HCT116 (cell line): ENCODE measurements around the gene SOX1. TPM values are rescaled to one million over a fixed set of nuclear protein-coding genes. Genes with fewer than 3 reads are reported as not detected.

Source experiments
- ATAC-seq: fragments of 200-7000 bp; cut with Tn5 transposase; 2 replicates; pipeline ENCODE4 v1.9.1; 2020; ENCODE audit warnings: mild to moderate bottlenecking, moderate library complexity
- BruUV-seq: library from RNA; stranded (reverse); fragments of 400-500 nt; replicated peaks from 2 replicates; lab custom pipeline; 2021; lab: Mats Ljungman, UMichigan
- CTCF ChIA-PET: fragments of 300-600 bp; sonication (Branson Sonifier 250); formaldehyde crosslinking; loops from one replicate; lab custom pipeline; 2021; ENCODE audit warnings: antibody characterized with exemption; lab: Charles Lee
- POLR2A ChIA-PET: fragments of 300-600, 350-600 bp; sonication (Branson Sonifier 250); formaldehyde crosslinking; loops from one replicate; lab custom pipeline; 2021; ENCODE audit warnings: antibody characterized with exemption; lab: Charles Lee
- RAD21 ChIA-PET, 2 experiments: fragments of 300-600 bp; sonication (Branson Sonifier 250); formaldehyde crosslinking; loops; one replicate each; lab custom pipeline; 2023; ENCODE audit warnings: low total read pairs in 2 of 2; ENCODE audit not compliant: uncharacterized antibody in 2 of 2, unreplicated experiment in 2 of 2, low non-redundant PET in 1 of 2; lab: Charles Lee
- DNase-seq: peaks from one replicate; pipeline ENCODE4 v3.0.0-alpha.2; 2010; ENCODE audit warnings: low read depth, low spot score
- H2AFZ ChIP-seq: fragments of 200-600 bp; shearing (Covaris generic), sonication (generic); 2 replicates; pipeline ENCODE4 v1.6.1; 2017; ENCODE audit warnings: low read depth, mixed run types, mixed read lengths, antibody characterized with exemption, low read length; ENCODE audit not compliant: poor library complexity, severe bottlenecking
- H3K27ac ChIP-seq: 2 replicates; pipeline ENCODE4 v1.5.1; 2012; ENCODE audit warnings: low read depth, low read length
- H3K27me3 ChIP-seq: fragments of 200-600 bp; sonication (generic); 2 replicates; pipeline ENCODE4 v1.6.1; 2016; ENCODE audit warnings: mixed run types, low read length, mixed read lengths; ENCODE audit not compliant: insufficient read depth
- H3K36me3 ChIP-seq, 2 experiments: fragments of 200-500 bp in 1 of 2; fragments of 200-600 bp in 1 of 2; sonication (Bioruptor generic) in 1 of 2; sonication (generic) in 1 of 2; 2 replicates each; pipeline versions ENCODE4 v1.5.1 to v1.6.1; 2014 to 2016; ENCODE audit warnings: low read length in 2 of 2, inconsistent platforms in 1 of 2, mixed read lengths in 1 of 2, mixed run types in 1 of 2; ENCODE audit not compliant: insufficient read depth in 2 of 2, control insufficient read depth in 1 of 2
- H3K4me1 ChIP-seq, 2 experiments: fragments of 200-600 bp in 1 of 2; sonication (generic) in 1 of 2; 2 replicates each; pipeline versions ENCODE4 v1.5.1 to v1.6.1; 2012 to 2017; ENCODE audit warnings: low read length in 2 of 2, inconsistent platforms in 1 of 2, mild to moderate bottlenecking in 1 of 2, mixed read lengths in 1 of 2, mixed run types in 1 of 2, moderate library complexity in 1 of 2; ENCODE audit not compliant: insufficient read depth in 2 of 2, control insufficient read depth in 1 of 2
- H3K4me2 ChIP-seq: fragments of 200-600 bp; sonication (generic); 2 replicates; pipeline ENCODE4 v1.6.1; 2017; ENCODE audit warnings: mixed run types, low read length, mixed read lengths
- H3K4me3 ChIP-seq, 2 experiments: fragments of 200-600 bp in 1 of 2; sonication (generic) in 1 of 2; replicated peaks in 1 of 2; 2 replicates each; pipeline ENCODE4 v1.5.1; 2011 to 2016; ENCODE audit warnings: low read length in 2 of 2, control low read depth in 1 of 2, low read depth in 1 of 2, mild to moderate bottlenecking in 1 of 2, mixed read lengths in 1 of 2, mixed run types in 1 of 2
- H3K79me2 ChIP-seq: fragments of 200-600 bp; sonication (generic); 2 replicates; pipeline ENCODE4 v1.6.1; 2017; ENCODE audit warnings: mild to moderate bottlenecking, mixed run types, low read length, moderate library complexity, mixed read lengths; ENCODE audit not compliant: insufficient read depth
- H3K9ac ChIP-seq: fragments of 200-600 bp; sonication (generic); 2 replicates; pipeline ENCODE4 v1.6.1; 2016; ENCODE audit warnings: low read length, mixed read lengths
- H3K9me2 ChIP-seq: fragments of 200-600 bp; sonication (generic), shearing (Covaris generic); 2 replicates; pipeline ENCODE4 v1.6.1; 2017; ENCODE audit warnings: mixed run types, mild to moderate bottlenecking, moderate library complexity; ENCODE audit not compliant: insufficient read depth
- H3K9me3 ChIP-seq, 2 experiments: fragments of 200-500 bp in 1 of 2; fragments of 200-600 bp in 1 of 2; sonication (Bioruptor generic) in 1 of 2; sonication (generic) in 1 of 2; 2 replicates each; pipeline ENCODE4 v1.6.1; 2014 to 2017; ENCODE audit warnings: low read length in 2 of 2, mixed read lengths in 2 of 2, inconsistent platforms in 1 of 2, low read depth in 1 of 2, mild to moderate bottlenecking in 1 of 2, mixed run types in 1 of 2, moderate library complexity in 1 of 2; ENCODE audit not compliant: control insufficient read depth in 1 of 2, insufficient read depth in 1 of 2
- H4K20me1 ChIP-seq: fragments of 200-600 bp; sonication (generic), shearing (Covaris generic); 2 replicates; pipeline ENCODE4 v1.6.1; 2017; ENCODE audit warnings: mixed run types, mild to moderate bottlenecking, moderate library complexity; ENCODE audit not compliant: insufficient read depth
- CBX3 ChIP-seq: IDR thresholded peaks from 2 replicates; pipeline ENCODE4 v1.6.1; 2012; ENCODE audit warnings: low read depth
- CTCF ChIP-seq, 3 experiments: fragments of 200-600 bp in 1 of 3; sonication (generic) in 1 of 3; IDR thresholded peaks in 2 of 3; conservative IDR thresholded peaks in 1 of 3; 2 replicates each; pipeline ENCODE4 v1.5.1; 2012 to 2017; ENCODE audit warnings: low read depth in 2 of 3, low read length in 2 of 3, antibody characterized with exemption in 1 of 3, borderline replicate concordance in 1 of 3, control low read depth in 1 of 3, mild to moderate bottlenecking in 1 of 3, mixed read lengths in 1 of 3, mixed run types in 1 of 3, moderate library complexity in 1 of 3; ENCODE audit not compliant: insufficient read depth in 1 of 3
- EGR1 ChIP-seq: IDR thresholded peaks from 2 replicates; pipeline ENCODE4 v1.6.1; 2012; ENCODE audit warnings: low read depth
- ELF1 ChIP-seq: IDR thresholded peaks from 2 replicates; pipeline ENCODE4 v1.6.1; 2012; ENCODE audit warnings: low read depth, borderline replicate concordance
- EZH2phosphoT487 ChIP-seq: fragments of 200-600 bp; IDR thresholded peaks from 2 replicates; pipeline ENCODE4 v1.6.1; 2018; ENCODE audit warnings: antibody characterized with exemption, borderline replicate concordance
- POLR2AphosphoS5 ChIP-seq: IDR thresholded peaks from 2 replicates; pipeline ENCODE4 v1.6.1; 2011; ENCODE audit warnings: mild to moderate bottlenecking, low read depth, low read length, moderate library complexity
- SIN3A ChIP-seq: IDR thresholded peaks from 2 replicates; pipeline ENCODE4 v1.6.1; 2012; ENCODE audit warnings: low read depth
- SRF ChIP-seq: IDR thresholded peaks from 2 replicates; pipeline ENCODE4 v1.6.1; 2012; ENCODE audit warnings: low read depth
- YY1 ChIP-seq: IDR thresholded peaks from 2 replicates; pipeline ENCODE4 v1.6.1; 2011; ENCODE audit warnings: low read length, low read depth, moderate library complexity, mild to moderate bottlenecking; ENCODE audit not compliant: insufficient replicate concordance; ENCODE audit errors: extremely low read depth
- ZNF274 ChIP-seq: fragments of 200-500 bp; sonication (Bioruptor generic); IDR thresholded peaks from 2 replicates; pipeline ENCODE4 v1.6.1; 2014; ENCODE audit warnings: mild to moderate bottlenecking, low read depth, low read length, inconsistent platforms
- intact Hi-C: fragments of 100-400 bp; cut with micrococcal nuclease; formaldehyde crosslinking; loops from 2 replicates; pipeline ENCODE4 v1.10.0; 2022
- total RNA-seq: library from RNA; stranded (reverse); gene quantifications from one replicate; pipeline ENCODE4 v1.2.1, GENCODE V29; 2021; ENCODE audit not compliant: unreplicated experiment

The SOX1 gene
- total RNA-seq, 1 experiment from 2014 or later = not detected

GRCh38 chr13:112117258-112117954, 50.5 kb downstream of the SOX1 start:
- Histone ChIP-seq H3K27me3 (peaks cover 12% of the 10 kb centered on the region; the same call in 1 of the 2 replicates), H2AFZ (no peak overlapping the region), H3K4me3 (no peak overlapping the region), H3K9me2 (no peaks in the 10 kb centered on the region), H3K27ac (no peak overlapping the region), H3K36me3 (no peaks in the 10 kb centered on the region), H4K20me1 (no peaks in the 10 kb centered on the region), H3K9me3 (no peaks in the 10 kb centered on the region), H3K79me2 (no peaks in the 10 kb centered on the region), H3K9ac (no peak overlapping the region), H3K4me2 (no peak overlapping the region), H3K4me1 (peaks cover 0 to 10% of the 10 kb centered on the region in 2 experiments; a peak in 1 of 4 replicates)
- ChIA-PET POLR2A (no interaction called here), RAD21 (no interaction called here), CTCF (no interaction called here)
- TF ChIP-seq EZH2phosphoT487 = no peak
- no peak for TF ChIP-seq ZNF274
- TF ChIP-seq CBX3 = no peak
- no peak for TF ChIP-seq EGR1
- no TSS peak for BruUV-seq
- intact Hi-C loops = no loop called here
- ATAC-seq (no peak), DNase-seq (no peak)

- TF ChIP-seq SIN3A (no peak), CTCF (IDR thresholded peaks at IDR 0.05 in 2 of 3, conservative IDR thresholded peaks at IDR 0.05 in 1 of 3; ENCODE audit: borderline replicate concordance in 1 of 3, insufficient read depth in 1 of 3, low read depth in 2 of 3, low read length in 2 of 3) (no peak), POLR2AphosphoS5 (no peak), ELF1 (no peak), YY1 (no peak), SRF (no peak)
- H3K4me2 ChIP-seq = no peak overlapping the region
- no peak overlapping the region for H2AFZ ChIP-seq
- DNase-seq (no peak), ATAC-seq (no peak)
- no peaks in the 10 kb centered on the region for H4K20me1 ChIP-seq
- no peaks in the 10 kb centered on the region for H3K9me3 ChIP-seq
- ChIA-PET CTCF (no interaction called here), RAD21 (no interaction called here), POLR2A (no interaction called here)
- no peak overlapping the region for H3K9ac ChIP-seq
- peaks cover 0 to 5% of the 10 kb centered on the region in 2 experiments; a peak in 1 of 4 replicates for H3K4me1 ChIP-seq
- no peak overlapping the region for H3K27ac ChIP-seq
- no peaks in the 10 kb centered on the region for H3K36me3 ChIP-seq
- no peaks in the 10 kb centered on the region for H3K9me2 ChIP-seq
- no peaks in the 10 kb centered on the region for H3K79me2 ChIP-seq
- BruUV-seq = no TSS peak
- intact Hi-C loops = no loop called here
- no peak overlapping the region for H3K4me3 ChIP-seq
- peaks cover 12% of the 10 kb centered on the region; the same call in 1 of the 2 replicates for H3K27me3 ChIP-seq
These were observed 51.0 kb downstream of the SOX1 start for GRCh38 chr13:112117955-112118302.
